ENCODE results near the gene RAB9A.
"Not testable (repeated sequence)": the region's sequence is repeated elsewhere in the genome, so short reads cannot be mapped to it uniquely, and the experiment has no call there.

Gene RAB9A

GRCh38 chrX:13669755-13670154, 19.2 kb upstream of the RAB9A start:
- not testable (repeated sequence) for DNase-seq (ENCODE audit: low spot score)

GRCh38 chrX:13670197-13670596, 18.7 kb upstream of the RAB9A start:
- DNase-seq (ENCODE audit: low spot score) = no peak

DNA sequence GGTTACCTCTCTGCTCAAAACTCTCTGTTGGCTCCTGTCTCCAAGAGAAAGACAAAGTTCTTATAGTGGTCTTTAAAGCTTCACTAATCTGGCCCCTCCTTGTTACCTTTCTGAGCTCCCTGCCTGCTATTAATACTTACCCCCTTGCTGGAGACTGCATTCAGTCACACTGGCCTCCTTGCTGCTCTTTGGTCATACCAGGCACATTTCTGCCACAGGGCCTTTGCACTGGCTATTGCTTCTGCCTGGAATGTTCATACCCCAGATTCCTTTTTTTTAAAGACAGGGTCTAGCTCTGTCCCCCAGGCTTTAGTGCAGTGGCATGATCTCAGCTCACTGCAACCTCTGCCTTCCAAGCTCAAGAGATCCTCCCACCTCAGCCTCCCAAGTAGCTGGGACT, 15.9 kb upstream of the RAB9A start:
- DNase-seq (ENCODE audit: low spot score) = no peak

DNA sequence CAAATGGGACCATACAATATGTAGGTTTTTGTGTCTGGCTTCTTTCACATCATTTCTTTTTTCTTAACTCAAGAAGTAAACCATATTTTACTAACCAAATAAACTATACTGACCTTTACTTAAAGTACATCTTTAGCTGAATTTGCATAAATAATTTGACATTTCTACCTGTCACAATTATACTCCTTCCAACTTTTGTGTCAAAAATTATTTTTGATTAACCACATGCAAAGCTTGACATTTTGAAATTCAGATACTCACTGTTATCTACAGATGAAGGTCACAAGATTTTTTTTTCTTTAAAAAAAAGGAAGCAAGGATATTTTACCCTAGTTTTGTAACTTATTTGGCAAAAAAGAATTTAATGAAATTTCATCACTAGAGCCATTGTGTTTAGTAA, 12.0 kb upstream of the RAB9A start:
- no peak for DNase-seq (ENCODE audit: low spot score)

GRCh38 chrX:13679700-13680099, 9.2 kb upstream of the RAB9A start:
- not testable (repeated sequence) for DNase-seq (ENCODE audit: low spot score)

- DNase-seq (ENCODE audit: low spot score) = no peak
Observed at GRCh38 chrX:13681595-13681994, 7.3 kb upstream of the RAB9A start.

- no peak for DNase-seq (ENCODE audit: low spot score)
Observed at GRCh38 chrX:13684361-13684760, 4.6 kb upstream of the RAB9A start.

DNA sequence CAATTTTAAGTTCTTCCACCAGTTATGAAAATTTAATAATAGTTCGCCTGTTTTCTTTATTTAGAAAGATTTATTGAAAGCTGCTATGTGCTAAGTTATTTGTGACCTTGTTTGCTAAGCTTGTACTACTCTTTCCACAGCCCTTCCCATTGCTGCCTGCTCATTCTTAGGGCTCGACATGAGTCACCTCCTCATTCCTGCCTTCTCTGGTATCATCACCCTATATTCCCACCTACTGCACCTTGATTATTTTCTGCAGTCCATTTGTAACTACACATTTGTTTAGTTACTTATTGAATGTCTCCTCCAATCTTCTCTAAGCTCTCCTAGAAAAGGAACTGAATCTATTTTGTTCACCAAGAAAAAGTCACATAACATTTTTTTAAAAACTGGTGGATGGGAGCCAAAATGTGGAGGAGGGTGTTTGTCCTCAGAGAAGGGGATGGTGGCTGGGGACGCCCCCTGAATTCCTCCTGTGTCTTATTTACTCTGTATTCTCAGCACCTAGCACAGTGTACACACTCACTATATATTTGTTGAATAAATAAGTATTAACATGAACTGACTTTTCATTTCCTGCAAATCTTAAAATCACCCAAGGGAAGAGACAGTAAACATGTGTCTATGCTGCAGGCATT, 3.7 kb upstream of the RAB9A start:
- DNase-seq (ENCODE audit: low spot score) = peak; percentile 73

DNA sequence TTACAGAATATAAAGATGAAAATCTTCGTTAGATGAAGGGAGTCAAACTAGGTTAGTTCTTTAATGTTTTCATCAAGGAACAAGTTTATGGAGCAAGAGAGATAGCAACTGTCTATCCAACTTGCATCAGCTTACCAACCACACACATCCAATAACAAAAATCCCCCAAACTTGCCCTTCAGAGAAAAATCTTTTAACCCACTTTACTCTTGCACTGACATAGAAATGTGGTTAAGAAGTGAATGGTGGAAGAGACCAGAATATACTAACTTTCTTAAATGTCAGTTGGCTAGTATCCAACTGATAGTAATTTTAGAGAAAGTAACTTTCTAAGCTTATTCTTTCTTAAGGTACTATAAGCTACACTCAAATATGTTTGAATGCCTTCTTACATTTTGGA, 1.7 kb upstream of the RAB9A start:
- no peak for DNase-seq (ENCODE audit: low spot score)

DNA sequence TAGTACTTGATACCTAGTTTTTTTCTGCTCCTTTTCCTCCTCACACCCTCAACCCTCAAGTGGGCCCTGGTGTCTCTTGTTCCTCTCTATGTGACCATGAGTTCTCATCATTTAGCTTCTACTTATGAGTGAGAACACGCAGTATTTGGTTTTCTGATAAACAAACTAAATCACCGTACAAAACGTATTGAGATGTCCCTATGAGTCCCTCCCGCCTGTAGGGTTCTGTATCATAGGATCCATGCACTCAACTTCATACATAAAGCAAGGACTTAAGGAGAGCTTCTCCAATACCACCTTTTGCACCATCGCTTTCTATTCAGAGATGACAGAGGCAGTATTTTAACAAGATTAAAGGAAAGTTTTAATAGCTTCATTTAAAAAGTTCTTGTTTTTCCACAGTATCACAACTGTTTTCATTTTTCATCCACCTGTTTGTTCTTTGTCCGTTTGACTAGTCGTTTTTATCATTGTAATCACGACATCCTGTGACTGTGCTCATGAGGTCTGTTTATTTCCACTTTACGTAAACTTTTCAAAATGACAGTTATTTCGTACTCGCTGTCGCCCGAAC, 457 bp upstream of the RAB9A start:
- no peak for DNase-seq (ENCODE audit: low spot score)

DNA sequence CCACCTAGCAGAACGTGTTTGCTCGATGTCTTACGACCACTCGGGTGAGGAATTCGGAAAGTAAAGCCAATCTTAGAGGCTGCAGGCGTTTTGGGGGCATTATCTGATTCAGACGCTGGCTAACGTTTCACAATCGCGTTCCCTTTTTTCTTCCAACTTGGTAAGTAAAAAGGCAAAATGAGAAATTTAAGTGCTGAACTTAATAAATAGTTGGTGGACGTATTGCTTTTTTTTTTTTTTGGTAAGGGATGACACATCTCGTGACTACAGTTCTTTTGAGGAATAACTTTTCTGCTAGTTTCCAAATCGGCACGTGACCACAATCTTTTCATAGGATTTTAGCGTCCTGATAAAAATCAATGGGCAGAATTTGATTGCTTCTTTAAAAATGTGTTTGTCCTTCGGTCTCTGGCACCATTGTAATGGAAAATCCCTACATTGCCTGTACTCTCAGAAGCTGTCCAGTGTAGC, 848 bp downstream of the RAB9A start:
- no peak for DNase-seq (ENCODE audit: low spot score)

DNA sequence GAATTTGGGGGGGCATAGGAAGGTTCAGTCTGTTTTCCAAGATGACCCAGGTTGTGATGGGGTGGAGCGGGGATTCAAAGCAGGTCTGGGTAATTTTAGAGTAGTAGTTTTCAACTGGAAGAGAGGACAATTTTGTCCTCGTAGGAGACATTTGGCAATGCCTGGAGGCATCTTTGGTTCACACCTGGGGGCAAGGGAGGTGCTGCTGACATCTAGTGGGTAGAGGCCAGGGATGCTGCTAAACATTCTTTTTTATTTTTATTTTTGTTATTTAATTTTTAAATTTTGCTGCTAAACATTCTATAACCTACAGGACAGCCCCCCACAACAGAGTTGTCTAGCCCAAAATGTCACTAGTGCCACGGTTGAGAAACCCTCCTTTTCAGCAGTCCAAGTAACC, 1.9 kb downstream of the RAB9A start:
- DNase-seq (ENCODE audit: low spot score) = peak; percentile 23

DNA sequence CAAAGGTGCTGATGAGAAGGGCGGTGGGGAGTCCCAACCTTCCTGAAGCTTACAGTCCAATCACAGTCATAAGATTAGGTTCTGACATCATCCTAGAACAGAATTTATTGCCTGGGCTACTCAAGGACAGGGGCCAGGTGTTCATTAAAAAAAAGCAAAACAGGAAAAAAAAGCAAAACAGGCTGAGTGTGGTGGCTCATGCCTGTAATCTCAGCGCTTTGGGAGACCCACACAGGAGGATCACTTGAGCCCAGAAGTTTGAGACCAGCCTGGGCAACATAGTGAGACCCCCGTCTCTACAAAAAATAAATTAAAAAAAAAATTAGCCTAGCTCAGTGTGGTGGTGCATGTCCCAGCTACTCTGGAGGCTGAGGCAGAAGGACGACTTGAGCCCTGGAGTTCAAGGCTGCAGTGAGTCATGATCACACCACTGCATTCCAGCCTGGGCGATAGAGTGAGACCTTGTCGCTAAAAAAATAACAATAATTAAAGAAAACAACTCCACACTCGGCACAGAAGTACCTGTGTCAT, 3.0 kb downstream of the RAB9A start:
- DNase-seq (ENCODE audit: low spot score) = peak; percentile 77

DNA sequence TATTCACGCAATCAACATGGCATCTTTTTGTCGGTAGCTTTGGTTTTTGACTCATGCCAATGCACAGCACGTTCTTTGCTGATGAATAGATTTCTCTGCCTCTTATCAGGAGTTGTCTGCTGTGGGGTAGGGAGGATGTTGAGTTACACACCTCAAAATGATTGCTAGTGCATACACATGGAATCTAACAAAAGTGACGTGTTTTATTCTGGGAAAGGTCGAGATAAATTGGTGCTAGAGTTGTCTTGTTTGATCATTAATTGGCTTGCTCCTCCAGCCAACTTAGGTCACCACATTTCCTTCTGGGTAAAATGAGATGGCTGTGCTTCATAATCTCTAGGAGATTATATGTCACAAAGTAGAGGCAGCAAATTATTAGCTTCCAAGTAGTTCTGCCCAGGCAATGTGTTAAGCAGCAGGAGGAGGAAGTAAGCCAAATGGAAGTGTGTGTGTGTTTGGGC, 3.9 kb downstream of the RAB9A start:
- peak; percentile 79 for DNase-seq (ENCODE audit: low spot score)

DNA sequence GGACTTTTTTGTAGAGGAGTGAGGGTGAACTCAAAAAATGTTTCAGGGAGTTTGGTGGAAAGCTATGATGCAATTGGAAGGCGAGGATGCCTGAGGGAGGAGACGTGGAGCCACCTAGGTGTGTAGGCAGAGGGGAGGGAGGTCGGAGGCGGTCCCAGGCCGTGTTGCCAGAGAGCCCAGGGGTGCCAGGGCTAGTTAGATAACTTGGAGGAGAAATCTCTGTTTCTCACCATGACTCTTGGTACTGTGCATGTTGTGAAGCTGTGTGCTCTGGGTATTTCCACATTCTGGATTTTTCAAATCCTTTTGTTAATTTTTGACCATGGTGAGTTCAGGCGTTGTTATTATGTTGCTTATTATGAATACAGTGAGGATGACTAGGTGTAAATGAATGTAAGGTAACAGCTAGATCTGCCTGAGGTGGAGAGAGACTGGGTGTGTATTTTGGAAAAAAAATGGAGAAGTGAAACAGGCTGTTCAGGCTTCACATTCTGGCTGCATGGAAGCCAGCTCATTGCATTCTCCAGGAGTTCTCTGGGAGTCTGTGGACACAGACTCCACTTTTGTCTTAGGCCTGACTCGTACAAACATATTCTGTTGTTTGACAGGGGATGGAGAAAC, 4.5 kb downstream of the RAB9A start:
- DNase-seq (ENCODE audit: low spot score) = peak; percentile 92

GRCh38 chrX:13694359-13694758, 5.4 kb downstream of the RAB9A start:
- no peak for DNase-seq (ENCODE audit: low spot score)

DNA sequence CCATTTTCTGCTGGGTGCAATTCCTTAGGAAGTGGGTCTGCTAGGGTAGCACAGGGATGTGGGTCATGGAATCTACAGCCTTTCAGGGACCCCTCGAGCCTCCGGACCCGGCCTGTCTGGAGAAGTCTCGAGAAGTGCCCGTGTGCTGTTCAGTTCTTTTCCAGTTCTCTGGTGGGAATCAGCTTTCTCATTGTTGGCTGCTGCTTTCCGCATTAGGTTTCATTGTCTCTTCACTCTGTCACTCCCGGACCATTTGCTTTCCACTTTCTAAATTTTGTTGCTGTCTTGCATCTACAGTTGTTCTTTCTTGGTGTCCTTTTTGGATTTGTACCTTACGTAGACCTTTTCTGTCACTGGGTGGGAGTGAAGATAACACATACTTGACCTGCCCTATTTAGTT, 6.1 kb downstream of the RAB9A start:
- no peak for DNase-seq (ENCODE audit: low spot score)

GRCh38 chrX:13695601-13696115, 6.7 kb downstream of the RAB9A start:
- DNase-seq (ENCODE audit: low spot score) = no peak

- DNase-seq (ENCODE audit: low spot score) = no peak
Observed at GRCh38 chrX:13697455-13697854, 8.5 kb downstream of the RAB9A start.

- DNase-seq (ENCODE audit: low spot score) = no peak
Observed at GRCh38 chrX:13697976-13698375, 9.0 kb downstream of the RAB9A start.

DNA sequence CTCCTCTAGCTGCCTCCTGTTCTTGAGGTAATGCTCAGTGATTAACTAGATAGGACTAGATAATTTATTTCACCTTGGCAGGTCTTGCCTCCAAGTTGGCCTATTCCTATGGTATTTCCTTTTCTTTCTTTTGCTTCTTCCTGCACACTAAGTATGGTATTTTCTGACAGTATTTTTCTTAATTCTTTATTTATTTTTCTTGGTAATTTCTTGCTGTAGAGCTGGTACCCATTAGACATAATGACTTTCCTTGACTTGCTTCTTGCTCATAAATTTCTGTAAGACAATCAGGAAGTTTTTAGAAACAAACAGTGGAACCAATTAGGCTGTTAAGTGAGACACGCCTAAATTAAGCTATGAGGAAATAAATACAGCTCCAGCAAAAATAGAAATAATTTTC, 9.5 kb downstream of the RAB9A start:
- DNase-seq (ENCODE audit: low spot score) = no peak

- peak; percentile 37 for DNase-seq (ENCODE audit: low spot score)
Observed at GRCh38 chrX:13699183-13699826, 10.4 kb downstream of the RAB9A start.

GRCh38 chrX:13700380-13700779, 11.5 kb downstream of the RAB9A start:
- no peak for DNase-seq (ENCODE audit: low spot score)

Measured in kidney tubule cell (primary cell).